Right lung (tissue), 5 donors: ENCODE measurements around the gene VAPB. TPM values are rescaled to one million over a fixed set of nuclear protein-coding genes. Genes with fewer than 3 reads are reported as not detected.
"Not testable (repeated sequence)": the region's sequence is repeated elsewhere in the genome, so short reads cannot be mapped to it uniquely, and the experiment has no call there.

Experiments used
- DNase-seq, 2 donors: peaks; one replicate each; pipeline ENCODE4 v3.0.0-alpha.2; 2013
- polyA plus RNA-seq, 5 donors: library from polyadenylated mRNA; unstranded; fragments of 120-200 nt; gene quantifications; one replicate each; pipeline versions ENCODE4 v1.2.1 to v1.2.3, GENCODE V29; 2013; ENCODE audit warnings: inconsistent platforms in 1 of 5, low replicate concordance in 1 of 5; ENCODE audit not compliant: insufficient read length in 5 of 5, insufficient read depth in 1 of 5

VAPB gene
- polyA plus RNA-seq, 5 donors, result 38.3 to 46.4 (median 41.8) TPM

DNA sequence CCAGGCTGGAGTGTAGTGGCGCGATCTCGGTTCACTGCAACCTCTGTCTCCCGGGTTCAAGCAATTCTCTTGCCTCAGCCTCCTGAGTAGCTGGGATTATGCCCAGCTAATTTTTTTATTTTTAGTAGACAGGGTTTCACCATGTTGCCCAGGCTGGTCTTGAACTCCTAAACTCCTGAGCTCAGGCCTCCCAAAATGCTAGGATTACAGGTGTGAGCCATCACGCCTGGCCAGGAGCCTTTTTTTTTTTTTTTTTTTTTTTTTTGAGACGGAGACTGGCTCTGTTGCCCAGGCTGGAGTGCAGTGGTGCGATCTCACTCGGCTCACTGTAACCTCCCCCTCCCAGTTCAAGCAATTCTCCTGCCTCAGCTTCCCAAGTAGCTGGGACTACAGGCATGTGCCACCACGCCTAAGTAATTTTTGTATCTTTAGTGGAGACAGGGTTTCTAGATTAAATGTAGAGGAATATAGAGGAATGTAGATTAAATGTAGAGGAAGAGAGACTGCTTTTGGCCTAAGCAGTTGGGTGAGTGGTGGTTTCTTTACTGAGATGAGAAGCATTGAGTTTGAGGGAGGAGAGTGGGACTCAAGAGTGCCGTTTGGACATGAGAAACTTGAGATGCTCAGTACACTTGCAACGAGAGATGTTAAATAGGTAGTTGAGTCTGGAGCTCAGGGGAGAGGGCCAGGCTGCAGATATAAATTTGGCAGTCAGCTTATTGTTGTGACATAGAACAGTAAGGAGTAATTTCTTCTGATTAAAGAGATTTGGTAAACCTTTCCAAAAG lies 16.7 kb downstream of the VAPB start:
- no peak for DNase-seq

DNA sequence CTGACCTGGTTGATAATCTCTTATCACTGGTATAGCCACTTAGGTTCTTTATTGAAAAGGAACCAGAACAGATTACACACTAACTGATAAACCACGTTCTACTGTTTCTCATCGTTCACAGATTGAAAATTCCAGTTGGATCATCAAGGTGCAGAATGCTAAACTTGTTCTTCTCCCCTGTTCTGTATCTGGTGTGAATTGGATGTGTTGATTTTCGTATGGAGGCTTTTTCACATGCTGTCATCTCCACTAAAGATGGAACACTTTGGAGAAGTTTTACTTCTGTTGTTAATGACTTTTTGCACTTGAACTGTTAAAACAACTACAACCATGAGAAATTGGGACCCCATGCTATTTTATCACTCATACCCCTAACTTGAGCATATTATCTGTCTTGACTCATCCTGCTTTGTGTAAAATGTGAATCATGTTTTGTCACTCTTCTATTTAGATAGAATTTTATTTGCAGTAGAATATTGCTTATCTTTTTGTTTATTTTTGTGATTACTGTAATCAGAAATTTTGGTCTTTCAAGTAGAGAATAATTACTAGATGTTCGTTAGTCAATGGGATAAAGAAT lies 17.5 kb downstream of the VAPB start:
- no peak for DNase-seq

DNA sequence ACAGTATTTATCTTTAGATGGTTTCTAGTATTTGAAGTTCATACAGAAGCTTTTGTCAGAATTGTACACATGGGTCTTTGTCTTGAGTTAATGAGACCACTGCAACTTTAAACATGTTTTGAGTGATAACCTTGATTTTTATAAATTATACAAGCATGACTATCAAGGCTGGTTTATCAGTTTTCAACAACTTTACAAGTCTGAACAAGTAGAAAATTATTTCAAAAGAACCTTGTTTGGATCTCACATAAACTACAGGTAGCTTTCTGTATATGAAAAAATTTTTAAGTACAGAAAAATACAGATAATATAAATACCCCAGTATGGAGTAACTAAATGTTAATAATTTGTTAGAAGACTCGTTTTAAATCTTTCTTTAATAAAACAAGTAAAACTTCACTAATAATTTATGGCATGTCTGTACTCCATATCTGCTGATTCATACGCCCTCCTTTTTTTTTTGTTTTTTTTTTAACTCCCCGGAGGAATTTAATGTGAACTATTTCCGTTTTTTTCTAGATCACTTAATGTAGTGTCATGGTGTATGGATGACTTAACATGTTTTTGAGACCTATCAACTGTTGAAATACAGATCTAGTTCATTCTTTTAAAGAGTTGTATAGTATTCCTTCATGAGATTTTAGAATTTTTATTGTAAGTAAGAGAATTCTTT lies 18.3 kb downstream of the VAPB start:
- DNase-seq, result no peak

DNA sequence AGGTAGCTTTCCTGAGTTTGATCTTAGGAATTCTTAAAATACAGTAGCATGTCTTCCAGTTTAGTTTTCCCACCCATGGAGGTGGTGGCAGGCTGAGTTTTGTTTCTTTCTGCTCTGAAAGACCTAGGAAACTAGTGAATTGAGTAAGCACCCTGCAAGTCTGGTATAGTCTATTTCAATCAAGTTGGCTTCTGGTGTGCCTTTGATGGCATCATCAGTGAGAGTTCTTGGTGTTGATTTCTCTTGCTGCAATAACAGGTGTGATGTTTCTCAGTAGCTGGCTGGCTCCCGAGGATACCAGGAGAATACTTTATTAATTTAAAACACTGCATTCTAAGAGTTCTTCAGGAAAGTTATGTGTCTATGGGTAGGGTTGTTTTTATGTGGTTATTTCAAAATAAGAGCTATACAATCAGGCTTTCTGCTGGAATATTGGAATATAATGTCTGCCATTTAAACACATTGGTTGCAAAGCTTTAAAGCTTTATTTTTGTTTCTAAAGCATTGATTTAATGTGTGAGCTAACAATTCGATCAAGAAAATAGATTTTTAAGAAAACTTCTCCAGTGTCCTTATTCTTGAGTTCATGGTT lies 19.0 kb downstream of the VAPB start:
- DNase-seq, result no peak

DNA sequence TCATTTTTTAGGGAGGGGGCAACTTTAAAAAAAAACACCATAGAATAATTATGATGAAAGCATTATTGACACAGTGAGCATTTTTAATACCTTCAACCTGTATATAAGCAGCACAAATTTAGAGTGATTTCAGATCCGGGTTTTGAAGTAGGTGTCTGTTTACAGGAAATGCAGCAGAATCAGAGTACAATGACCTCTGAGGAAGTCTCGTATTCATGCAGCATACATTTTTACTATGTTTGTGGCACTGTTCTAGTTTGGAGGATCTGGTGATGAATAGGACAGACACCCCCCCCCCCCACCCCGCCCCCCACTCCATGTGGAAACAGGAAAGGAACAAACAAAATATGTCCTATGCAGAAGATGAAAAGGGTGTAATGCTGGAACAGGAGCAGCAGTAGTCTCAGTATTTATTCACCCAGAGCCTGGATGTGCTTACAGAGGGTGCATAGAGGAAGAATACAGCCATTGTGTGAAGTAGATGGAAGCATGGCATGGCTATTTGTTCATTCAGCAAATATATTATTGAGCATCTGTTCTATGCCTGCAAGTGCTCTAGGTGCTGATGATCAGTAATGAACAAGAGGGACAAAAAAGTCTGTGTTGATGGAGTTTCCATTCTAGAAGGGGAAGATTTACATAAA lies 19.7 kb downstream of the VAPB start:
- no peak for DNase-seq

DNA sequence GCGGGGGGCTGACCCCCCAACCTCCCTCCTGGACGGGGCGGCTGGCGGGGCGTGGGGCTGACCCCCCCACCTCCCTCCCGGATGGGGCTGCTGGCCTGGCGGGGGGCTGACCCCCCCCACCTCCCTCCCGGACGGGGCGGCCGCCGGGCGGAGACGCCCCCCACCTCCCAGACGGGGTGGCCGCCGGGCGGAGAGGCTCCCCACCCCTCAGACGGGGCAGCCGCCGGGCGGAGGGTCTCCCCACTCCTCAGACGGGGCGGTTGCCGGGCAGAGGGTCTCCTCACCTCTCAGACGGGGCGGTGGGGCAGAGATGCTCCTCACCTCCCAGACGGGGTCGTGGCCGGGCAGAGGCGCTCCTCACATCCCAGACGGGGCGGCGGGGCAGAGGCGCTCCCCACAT lies 25.2 kb downstream of the VAPB start:
- not testable (repeated sequence) for DNase-seq

DNA sequence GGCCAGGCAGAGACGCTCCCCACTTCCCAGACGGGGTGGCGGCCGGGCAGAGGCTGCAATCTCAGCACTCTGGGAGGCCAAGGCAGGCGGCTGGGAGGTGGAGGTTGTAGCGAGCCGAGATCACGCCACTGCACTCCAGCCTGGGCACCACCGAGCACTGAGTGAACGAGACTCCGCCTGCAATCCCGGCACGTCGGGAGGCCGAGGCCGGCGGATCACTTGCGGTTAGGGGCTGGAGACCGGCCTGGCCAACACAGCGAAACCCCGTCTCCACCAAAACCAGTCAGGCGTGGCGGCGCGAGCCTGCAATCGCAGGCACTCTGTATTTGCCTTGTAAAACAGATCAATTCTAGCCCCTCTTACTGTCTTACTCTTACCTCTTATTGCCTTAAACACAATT lies 25.8 kb downstream of the VAPB start:
- not testable (repeated sequence) for DNase-seq

DNA sequence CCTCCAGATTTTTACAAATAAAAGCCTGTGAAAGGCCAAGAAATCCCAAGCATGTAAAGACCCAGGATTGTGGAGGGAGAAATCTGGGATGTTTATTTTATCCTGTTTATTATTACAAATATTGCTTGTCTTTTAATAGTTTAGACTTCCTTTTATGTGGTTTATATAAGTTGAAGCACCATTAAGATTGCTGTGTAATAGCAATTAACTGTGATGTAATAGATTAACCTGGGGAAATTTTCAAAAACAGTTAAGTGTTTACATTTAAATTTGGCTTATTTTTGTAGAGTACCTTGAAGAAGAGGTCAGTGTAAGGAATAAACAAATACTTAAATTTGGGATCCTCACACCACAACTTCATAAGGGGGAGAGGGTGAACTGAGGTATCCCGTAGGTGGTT lies 27.0 kb downstream of the VAPB start:
- no peak for DNase-seq

DNA sequence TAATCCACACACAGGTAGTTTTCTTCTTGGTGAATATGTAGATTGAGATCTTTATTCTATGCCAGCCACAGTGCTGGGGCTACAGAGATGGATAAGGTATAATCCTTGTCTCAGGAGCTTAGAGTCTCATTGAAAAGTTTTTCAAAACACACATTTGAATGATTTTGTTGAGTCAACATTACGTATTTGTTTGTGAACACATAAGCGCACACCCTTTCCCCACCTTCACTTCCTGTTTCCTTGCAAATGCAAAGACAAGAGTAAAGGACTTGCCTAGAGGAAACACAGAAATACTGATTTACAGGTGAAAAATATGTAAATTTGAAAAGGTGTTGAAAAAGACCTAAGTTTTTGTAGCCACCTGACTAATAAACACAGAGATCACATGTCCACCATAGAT lies 27.8 kb downstream of the VAPB start:
- DNase-seq, result no peak

DNA sequence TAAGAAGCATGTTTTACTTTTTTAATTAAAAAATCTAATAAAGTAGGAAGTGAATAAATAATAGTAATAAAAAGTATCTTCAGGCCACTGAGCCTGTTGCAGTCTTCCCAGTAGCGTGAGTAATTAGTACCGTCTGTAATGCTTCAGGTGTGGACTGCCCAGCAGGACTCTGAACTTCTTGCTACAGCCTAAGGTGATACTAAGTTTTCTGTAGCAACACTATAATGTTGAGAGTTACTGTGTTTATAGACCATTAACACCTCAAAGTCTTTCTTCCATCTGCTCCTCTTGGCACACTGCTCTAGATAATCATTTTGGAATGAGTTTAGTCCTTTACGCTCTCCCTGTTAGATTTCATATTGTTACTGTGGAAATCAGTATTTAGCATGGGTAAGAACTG lies 28.4 kb downstream of the VAPB start:
- DNase-seq, result no peak

DNA sequence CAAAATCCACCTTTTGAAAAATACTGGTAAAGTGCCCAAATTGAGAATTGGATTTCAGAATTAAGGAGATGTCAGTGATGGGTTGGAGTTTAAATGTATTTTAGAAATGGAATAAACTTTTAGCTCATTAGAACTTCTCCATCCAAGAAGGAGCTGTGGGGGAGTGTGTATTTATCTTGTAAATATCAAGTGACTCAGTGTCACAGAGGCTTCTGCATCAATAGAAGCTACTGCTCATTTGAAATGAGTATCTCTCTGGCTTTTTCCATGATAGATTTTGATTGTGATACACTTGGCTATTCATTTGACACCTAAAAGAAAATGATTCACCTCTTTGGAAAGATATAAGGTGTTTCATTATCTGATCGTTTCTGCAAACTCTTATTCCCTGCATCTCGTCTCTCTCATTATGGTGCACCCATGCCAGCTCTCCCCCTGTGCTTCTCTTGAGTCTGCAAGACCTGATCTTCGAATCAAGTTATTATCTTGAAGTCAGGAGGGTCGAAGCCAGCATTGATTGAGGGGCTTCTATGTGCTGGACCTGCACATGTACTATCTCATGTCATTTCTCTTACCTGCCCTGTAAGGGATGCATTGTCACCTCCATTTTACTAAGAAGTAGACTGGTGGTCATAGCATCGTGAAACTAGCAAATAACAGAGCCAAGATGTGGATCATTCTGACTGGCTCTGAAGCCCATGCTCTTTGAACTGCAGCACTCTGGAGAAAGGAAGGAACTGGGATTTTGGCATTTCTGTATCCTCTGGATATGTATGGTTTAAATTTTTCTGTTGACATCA lies 30.1 kb downstream of the VAPB start:
- no peak for DNase-seq

DNA sequence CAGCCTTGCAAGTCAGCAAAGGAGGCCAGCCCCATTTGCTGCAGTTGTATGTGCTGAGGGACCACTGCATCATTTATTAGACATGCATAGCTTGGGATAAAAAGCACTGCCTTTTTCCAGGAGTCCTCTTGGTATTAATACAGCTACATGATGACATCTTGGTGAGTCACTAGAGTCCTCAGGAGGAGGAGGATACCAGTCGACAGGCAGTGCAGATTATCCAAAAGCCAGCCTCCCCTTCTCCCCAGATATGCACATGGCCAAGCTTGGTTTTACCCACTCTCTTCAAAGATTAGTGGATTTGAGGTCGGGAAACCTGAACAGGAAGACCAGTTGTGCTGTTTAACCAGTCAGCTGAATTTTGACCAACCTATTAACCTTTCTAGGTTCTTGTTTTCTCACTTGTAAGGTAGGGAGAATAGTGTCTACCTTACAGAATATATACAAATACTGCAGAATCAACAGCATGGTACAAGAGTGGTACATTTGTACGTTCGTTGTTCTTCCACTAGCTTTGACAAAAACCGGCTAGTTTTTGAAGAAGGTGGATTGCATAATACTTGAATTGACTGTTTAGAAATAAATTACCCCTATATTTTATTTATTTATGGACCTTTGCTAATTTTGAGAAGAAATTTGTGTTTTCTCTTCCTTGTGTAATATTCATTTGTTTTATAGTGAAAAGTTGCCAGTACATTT lies 31.9 kb downstream of the VAPB start:
- DNase-seq, result no peak

DNA sequence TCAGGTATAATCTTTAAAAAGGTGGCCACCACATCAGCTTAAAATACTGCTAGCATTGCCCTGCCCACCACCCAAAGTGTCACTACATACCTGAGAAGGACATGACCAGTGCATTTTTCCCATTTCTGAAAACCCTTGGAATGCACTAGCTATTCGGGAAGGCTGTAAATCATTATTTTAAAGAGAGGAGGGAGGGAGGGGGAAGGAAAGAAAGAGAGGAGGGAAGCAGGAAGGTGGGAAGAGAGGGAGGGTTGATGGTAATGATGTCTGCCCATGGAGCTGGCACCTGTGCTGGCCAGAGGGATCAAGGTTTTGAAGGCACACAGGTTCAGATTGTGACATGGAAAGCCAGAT lies 32.4 kb downstream of the VAPB start:
- DNase-seq, result no peak

DNA sequence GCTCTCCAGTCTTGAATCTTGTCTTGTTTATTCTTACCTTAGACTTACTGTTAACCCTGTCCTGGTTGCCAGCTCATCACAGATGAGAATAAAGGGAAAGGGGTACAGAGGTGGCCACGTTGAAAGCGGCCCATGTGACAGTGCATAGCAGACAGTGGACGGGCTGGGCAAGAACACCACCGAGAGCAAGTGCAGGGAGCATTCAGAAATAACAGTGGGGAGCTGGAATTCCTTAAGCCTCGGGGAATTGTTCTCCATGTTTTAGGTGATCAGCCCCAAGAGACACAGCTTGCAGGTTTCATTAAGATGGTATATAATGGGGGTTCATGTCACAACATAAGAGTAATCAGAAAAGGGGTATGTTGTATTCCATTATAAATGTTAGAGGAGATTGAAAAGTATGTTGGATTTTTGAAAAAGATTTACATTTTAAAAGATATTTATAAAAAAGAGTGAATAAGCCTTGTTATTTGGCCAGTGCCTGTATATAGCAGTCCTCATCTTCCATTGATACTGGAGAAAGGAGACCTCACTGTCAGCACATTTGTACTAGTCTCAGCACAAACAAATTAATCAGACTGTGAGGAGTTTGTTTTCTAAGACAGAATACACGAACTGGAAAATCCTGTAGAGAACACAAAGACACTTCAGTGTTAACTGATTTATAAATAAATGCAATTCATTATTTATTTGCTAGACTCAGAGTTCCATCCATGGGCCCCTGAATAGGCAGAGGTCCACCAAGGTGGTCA lies 35.4 kb downstream of the VAPB start:
- no peak for DNase-seq

DNA sequence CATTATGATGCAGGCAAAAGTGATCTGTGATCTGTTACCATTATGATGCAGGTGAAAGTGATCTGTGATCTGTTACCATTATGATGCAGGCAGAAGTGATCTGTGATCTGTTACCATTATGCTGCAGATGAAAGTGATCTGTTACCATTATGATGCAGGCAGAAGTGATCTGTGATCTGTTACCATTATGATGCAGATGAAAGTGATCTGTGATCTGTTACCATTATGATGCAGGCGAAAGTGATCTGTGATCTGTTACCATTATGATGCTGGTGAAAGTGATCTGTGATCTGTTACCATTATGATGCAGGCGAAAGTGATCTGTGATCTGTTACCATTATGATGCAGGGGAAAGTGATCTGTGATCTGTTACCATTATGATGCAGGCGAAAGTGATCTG lies 38.5 kb downstream of the VAPB start:
- DNase-seq, result not testable (repeated sequence)

DNA sequence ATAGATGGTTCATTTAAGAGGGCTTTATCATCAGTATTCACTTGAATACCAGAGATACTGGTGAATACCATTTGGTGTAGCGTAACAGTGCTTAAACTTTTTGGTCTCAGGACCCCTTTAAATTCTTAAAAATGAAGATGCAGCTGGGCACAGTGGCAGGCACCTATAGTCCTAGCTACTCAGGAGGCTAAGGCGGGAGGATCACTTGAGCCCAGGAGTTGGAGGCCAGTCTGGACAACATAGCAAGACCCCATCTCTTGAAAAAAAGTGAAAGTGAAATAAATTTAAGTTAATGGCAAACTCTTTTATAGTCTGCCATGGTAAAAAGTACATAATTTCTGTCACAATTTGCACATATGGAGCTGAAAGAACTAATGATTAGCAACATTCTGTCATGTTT lies 39.3 kb downstream of the VAPB start:
- DNase-seq, result no peak

DNA sequence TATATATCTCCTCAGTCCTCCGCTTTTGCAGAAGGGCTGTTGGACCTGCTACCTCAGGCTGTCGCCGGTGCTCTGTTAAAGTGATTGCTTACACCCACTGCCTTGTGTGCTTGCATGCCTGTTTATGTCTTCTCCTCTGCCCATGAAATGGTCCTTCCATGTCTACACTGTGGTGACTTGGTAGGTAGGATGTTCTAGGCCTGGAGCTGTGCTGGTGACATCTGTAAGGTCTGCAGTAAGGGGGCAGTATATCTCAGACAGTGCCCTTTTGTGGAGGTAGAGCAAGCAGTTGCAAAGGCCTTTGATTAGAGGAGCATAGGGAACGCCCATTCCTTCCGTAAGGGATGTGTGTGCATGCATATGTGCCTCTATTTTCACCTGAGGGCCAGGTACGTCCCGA lies 40.3 kb downstream of the VAPB start:
- no peak for DNase-seq

DNA sequence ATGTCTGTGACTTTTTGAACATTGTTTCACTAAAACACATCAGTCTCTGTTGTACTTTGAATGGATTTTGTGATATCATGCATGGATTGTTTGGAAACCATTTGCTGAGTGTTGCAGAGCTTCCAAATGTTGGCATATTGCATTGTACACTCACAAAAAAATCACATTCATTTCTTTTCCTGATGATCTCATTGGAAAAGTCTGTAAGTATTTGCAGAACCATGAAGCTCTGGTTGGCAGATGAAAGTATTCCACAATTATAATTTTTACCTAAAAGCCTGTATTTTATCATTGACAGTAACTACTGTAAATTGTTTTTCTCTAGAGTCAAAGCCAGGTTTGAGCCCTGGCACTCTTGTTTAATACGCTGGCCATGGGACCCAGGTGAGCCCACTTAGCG lies 42.1 kb downstream of the VAPB start:
- no peak for DNase-seq

DNA sequence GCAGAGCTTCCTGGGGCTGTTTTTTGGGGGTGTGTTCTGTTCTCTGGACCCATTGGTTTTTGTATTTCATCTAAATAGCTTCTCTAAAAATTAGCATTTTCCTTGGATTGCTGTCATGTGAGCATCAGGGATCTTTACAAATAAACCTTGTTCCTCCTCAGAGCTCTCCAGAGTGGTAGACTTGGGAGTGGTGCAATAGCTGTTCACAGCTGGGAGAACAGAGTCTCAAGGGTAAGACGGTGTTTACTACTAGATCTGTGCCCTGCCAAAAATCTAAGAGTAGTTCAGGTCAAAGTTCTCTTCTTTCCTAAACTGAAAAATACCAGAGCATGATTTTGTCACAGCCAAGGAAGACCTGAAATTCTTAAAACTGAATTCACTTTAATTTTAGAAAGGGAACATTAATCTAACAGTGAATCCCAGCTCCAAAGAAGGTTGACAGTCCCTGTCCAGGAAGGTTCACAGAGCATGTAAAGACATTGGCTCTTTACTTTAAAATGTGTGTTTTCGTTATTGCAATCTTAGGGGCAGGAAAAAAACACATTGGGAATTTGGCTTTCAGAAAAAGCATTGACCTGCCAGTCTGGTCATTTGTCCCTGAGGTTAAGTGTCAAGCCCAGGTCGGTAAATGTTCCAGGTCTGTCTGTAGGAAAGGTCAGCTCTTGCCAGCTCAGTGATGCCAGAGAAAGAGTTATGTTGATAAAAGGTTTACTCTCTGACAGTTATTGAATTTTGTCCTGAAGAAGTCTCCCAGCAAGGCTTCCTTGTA lies 43.3 kb downstream of the VAPB start:
- no peak for DNase-seq
